ENCODE data around the gene GLOD5. TPM values are rescaled to one million over a fixed set of nuclear protein-coding genes. Genes with fewer than 3 reads are reported as not detected.

GLOD5 gene
- total RNA-seq, 4 donors from 2014 or later: not detected

GRCh38 chrX:48792219-48792618, 30.7 kb downstream of the GLOD5 start:
- TF ChIP-seq EP300 (IDR thresholded peaks at IDR 0.05) (no peak), POLR2A (IDR thresholded peaks at IDR 0.05; ENCODE audit: low read depth) (no peak)
- Histone ChIP-seq H3K4me3 (no peak overlapping the region), H3K36me3 (no peaks in the 10 kb centered on the region), H3K27me3 (peaks cover 0 to 7% (median 3%) of the 10 kb centered on the region in 4 donors), H3K9me3 (no peaks in the 10 kb centered on the region), H3K27ac (replicated peaks in 1 of 4) (no peak overlapping the region), H3K4me1 (no peaks in the 10 kb centered on the region)
- WGBS: 71% methylated on average over 7 of the region's 7 CpGs
- intact Hi-C loops (cut with DNase I): loop anchor here (10.0 kb wide), 1 partner anchor 147 kb away; no protein-coding TSS in a partner anchor
- DNase-seq (ENCODE audit: extremely low spot score): no peak

GRCh38 chrX:48793935-48794334, 32.4 kb downstream of the GLOD5 start:
- Histone ChIP-seq H3K27ac (replicated peaks in 1 of 4) (no peak overlapping the region), H3K36me3 (no peaks in the 10 kb centered on the region), H3K4me1 (no peaks in the 10 kb centered on the region), H3K4me3 (no peak overlapping the region), H3K27me3 (peaks cover 0 to 7% (median 0%) of the 10 kb centered on the region in 4 donors), H3K9me3 (no peaks in the 10 kb centered on the region)
- no peak for DNase-seq (ENCODE audit: extremely low spot score)
- intact Hi-C loops (cut with DNase I): loop anchor here (10.0 kb wide), 1 partner anchor 149 kb away; no protein-coding TSS in a partner anchor
- TF ChIP-seq EP300 (IDR thresholded peaks at IDR 0.05): no peak
- no peak for TF ChIP-seq POLR2AphosphoS5 (IDR thresholded peaks at IDR 0.05)
- no peak for TF ChIP-seq POLR2A (IDR thresholded peaks at IDR 0.05; ENCODE audit: low read depth)
- no peak for TF ChIP-seq CTCF (IDR thresholded peaks at IDR 0.05)
- WGBS: 100% methylated on average over 2 of the region's 4 CpGs

GRCh38 chrX:48794340-48794910, 32.9 kb downstream of the GLOD5 start:
- no peak for DNase-seq (ENCODE audit: extremely low spot score)
- no peak for TF ChIP-seq POLR2AphosphoS5 (IDR thresholded peaks at IDR 0.05)
- no peak for TF ChIP-seq CTCF (IDR thresholded peaks at IDR 0.05)
- no peak for TF ChIP-seq POLR2A (IDR thresholded peaks at IDR 0.05; ENCODE audit: low read depth)
- no peak for TF ChIP-seq EP300 (IDR thresholded peaks at IDR 0.05)
- H3K36me3 ChIP-seq: no peaks in the 10 kb centered on the region
- no peak overlapping the region for H3K27ac ChIP-seq (replicated peaks in 1 of 4)
- no peak overlapping the region for H3K4me3 ChIP-seq
- no peaks in the 10 kb centered on the region for H3K4me1 ChIP-seq
- no peaks in the 10 kb centered on the region for H3K9me3 ChIP-seq
- intact Hi-C loops (cut with DNase I): loop anchor here (10.0 kb wide), 1 partner anchor 150 kb away; no protein-coding TSS in a partner anchor
- WGBS: 78% methylated on average over 12 of the region's 12 CpGs
- peaks cover 0 to 7% (median 0%) of the 10 kb centered on the region in 4 donors for H3K27me3 ChIP-seq

GRCh38 chrX:48794911-48795515, 33.5 kb downstream of the GLOD5 start:
- no peak for DNase-seq (ENCODE audit: extremely low spot score)
- no peaks in the 10 kb centered on the region for H3K4me1 ChIP-seq
- no peak overlapping the region for H3K27ac ChIP-seq (replicated peaks in 1 of 4)
- H3K9me3 ChIP-seq: no peaks in the 10 kb centered on the region
- H3K27me3 ChIP-seq: peaks cover 0 to 7% (median 0%) of the 10 kb centered on the region in 4 donors
- no peak overlapping the region for H3K4me3 ChIP-seq
- intact Hi-C loops (cut with DNase I): loop anchor here (10.0 kb wide), 1 partner anchor 150 kb away; no protein-coding TSS in a partner anchor
- WGBS: 58% methylated on average over 8 of the region's 8 CpGs
- TF ChIP-seq POLR2AphosphoS5 (IDR thresholded peaks at IDR 0.05) (no peak), CTCF (IDR thresholded peaks at IDR 0.05) (no peak), EP300 (IDR thresholded peaks at IDR 0.05) (no peak), POLR2A (IDR thresholded peaks at IDR 0.05; ENCODE audit: low read depth) (no peak)
- no peaks in the 10 kb centered on the region for H3K36me3 ChIP-seq

- intact Hi-C loops (cut with DNase I): loop anchor here (10.0 kb wide), 1 partner anchor 154 kb away; no protein-coding TSS in a partner anchor
- no peak for TF ChIP-seq POLR2AphosphoS5 (IDR thresholded peaks at IDR 0.05)
- 74% methylated on average over 2 of the region's 2 CpGs for WGBS
- H3K36me3 ChIP-seq: no peaks in the 10 kb centered on the region
- peaks cover 0 to 7% (median 0%) of the 10 kb centered on the region in 4 donors for H3K27me3 ChIP-seq
- H3K4me3 ChIP-seq: no peak overlapping the region
- no peaks in the 10 kb centered on the region for H3K9me3 ChIP-seq
- DNase-seq (ENCODE audit: extremely low spot score): no peak
- H3K4me1 ChIP-seq: peaks cover 6 to 15% (median 10%) of the 10 kb centered on the region in 4 donors
- H3K27ac ChIP-seq (replicated peaks in 1 of 4): no peak overlapping the region
Measured at GRCh38 chrX:48798318-48798717, 36.8 kb downstream of the GLOD5 start.
